Adipose tissue (tissue), 3 donors: ENCODE results near the gene CADPS. TPM values are rescaled to one million over a fixed set of nuclear protein-coding genes. Genes with fewer than 3 reads are reported as not detected.
"Not testable (repeated sequence)": the region's sequence is repeated elsewhere in the genome, so short reads cannot be mapped to it uniquely, and the experiment has no call there.

ENCODE experiments used
- H3K27ac ChIP-seq: one replicate; pipeline ENCODE4 v1.5.1; 2013; ENCODE audit warnings: low read depth, low read length
- WGBS, 3 donors: extraction: QIAGEN DNeasy Blood & Tissue Kit; methylation state at CpG; one replicate each; pipeline ENCODE4 v1.1.7; 2013; 5-methylcytosine and 5-hydroxymethylcytosine counted together
- polyA plus RNA-seq, 3 donors: library from polyadenylated mRNA; stranded (reverse); fragments of 200-250 nt; gene quantifications; one replicate each; pipeline ENCODE4 v1.2.3, GENCODE V29; 2013
- donor health status: healthy with polysubstance abuse.
- donor health status: Bipolar disorder and iron deficiency.
- donor health status: healthy.

Gene CADPS
- polyA plus RNA-seq, 3 donors, result 0.04 to 10.5 TPM; not detected in 1

DNA sequence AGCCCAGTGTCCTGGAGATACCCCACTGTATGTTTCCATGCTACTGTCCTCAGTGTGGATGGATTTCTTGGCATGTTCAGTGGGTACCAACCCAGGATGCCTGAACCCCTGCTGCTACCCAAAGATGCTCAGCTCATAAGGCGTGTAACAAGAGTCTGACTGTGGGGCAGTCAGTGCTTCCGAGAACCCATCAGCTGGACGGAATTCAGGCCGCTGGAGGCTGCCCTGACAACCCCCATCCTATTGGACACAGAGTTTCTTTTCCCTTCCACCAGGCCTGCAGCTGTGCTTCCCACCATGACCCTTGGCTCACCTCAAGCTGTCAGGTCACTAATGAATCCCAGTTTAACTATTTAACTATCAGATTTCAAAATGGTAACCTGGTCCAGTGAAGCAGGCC is 277.7 kb downstream of the CADPS start:
- 72 to 85% (median 76%) methylated on average over 4 of the region's 4 CpGs for WGBS, 3 donors
- H3K27ac ChIP-seq, result no peak overlapping the region

- WGBS, 3 donors, result 65 to 78% (median 67%) methylated on average over 3 of the region's 3 CpGs
- no peak overlapping the region for H3K27ac ChIP-seq
These were observed 282.8 kb downstream of the CADPS start for GRCh38 chr3:62592408-62592807.

DNA sequence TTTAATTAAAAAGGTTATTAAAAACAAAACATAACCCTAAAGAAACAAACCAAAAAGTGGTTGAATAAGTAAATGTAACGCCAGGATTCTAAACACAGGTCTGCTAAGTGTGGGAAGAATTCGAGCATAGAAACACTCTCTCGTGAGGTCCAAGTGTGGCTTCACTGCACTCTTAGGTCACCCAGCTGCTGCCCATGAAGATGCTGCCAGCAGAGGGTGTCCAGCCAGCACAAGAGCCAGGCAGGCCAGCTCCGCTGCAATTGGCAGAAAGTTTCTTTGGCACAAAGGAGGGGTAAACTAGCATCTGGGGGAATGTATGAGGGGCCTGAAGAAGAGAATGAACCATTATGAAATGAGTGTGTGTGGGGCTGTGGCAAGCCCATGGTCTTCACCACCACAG is 286.1 kb downstream of the CADPS start:
- WGBS, 3 donors, result 75 to 79% (median 78%) methylated on average over 4 of the region's 4 CpGs
- no peak overlapping the region for H3K27ac ChIP-seq

- 86 to 96% (median 89%) methylated on average over 8 of the region's 8 CpGs for WGBS, 3 donors
- no peak overlapping the region for H3K27ac ChIP-seq
These were observed 287.6 kb downstream of the CADPS start for GRCh38 chr3:62587579-62588031.

- WGBS, 3 donors, result 93% methylated on average over 5 of the region's 5 CpGs
- H3K27ac ChIP-seq, result no peak overlapping the region
These were observed 288.0 kb downstream of the CADPS start for GRCh38 chr3:62587169-62587568.

- WGBS, 3 donors, result 68 to 73% (median 69%) methylated on average over 1 of the region's 1 CpG
- H3K27ac ChIP-seq, result no peak overlapping the region
These were observed 288.9 kb downstream of the CADPS start for GRCh38 chr3:62586356-62586755.

GRCh38 chr3:62585861-62586260 is 289.4 kb downstream of the CADPS start:
- 54 to 75% (median 66%) methylated on average over 4 of the region's 4 CpGs for WGBS, 3 donors
- H3K27ac ChIP-seq, result no peak overlapping the region

- no peak overlapping the region for H3K27ac ChIP-seq
- 76 to 83% (median 82%) methylated on average over 4 of the region's 4 CpGs for WGBS, 3 donors
These were observed 290.6 kb downstream of the CADPS start for GRCh38 chr3:62584636-62585035.

- no peak overlapping the region for H3K27ac ChIP-seq
- 55 to 72% (median 58%) methylated on average over 4 of the region's 4 CpGs for WGBS, 3 donors
These were observed 292.6 kb downstream of the CADPS start for GRCh38 chr3:62582495-62583172.

DNA sequence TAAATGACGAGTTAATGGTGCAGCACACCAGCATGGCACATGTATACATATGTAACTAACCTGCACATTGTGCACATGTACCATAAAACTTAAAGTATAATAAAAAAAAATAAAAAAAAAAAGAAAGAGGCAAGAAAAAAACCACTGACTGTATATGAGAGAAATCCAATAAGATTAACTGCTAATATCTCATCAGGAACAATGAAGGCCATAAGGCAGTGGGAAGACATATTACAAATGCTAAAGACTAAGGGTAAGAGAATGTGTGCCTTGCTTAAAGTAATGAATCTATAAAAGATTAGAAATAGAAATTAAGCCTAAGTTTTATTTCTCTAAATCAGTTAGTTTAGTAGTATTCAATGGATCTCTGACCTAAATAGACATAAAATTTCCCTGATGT is 294.7 kb downstream of the CADPS start:
- 76 to 84% (median 82%) methylated on average over 1 of the region's 1 CpG for WGBS, 3 donors
- H3K27ac ChIP-seq, result not testable (repeated sequence)

DNA sequence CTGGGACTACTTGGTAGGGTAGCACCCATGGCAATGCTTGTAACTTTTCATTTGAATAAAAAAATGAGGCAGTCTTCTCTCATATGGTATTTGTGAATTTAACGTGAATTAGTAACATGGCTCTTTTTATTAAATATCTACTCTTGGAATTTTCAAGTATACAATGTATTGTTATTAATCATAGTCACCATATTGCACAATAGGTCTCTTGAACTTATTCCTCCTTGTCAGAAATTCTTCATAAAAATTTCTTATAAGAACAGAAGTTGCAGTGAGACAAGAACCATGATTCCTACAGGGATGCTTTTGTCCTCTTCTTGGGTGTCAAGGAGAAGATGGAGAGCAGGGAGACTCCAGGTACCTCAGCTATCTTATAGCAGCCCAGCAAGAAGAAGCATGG is 298.1 kb downstream of the CADPS start:
- 68 to 73% (median 70%) methylated on average over 1 of the region's 1 CpG for WGBS, 3 donors

GRCh38 chr3:62574266-62574898 is 300.8 kb downstream of the CADPS start:
- 52 to 54% (median 54%) methylated on average over 5 of the region's 5 CpGs for WGBS, 3 donors
- H3K27ac ChIP-seq, result no peak overlapping the region

More for the DNA sequence above, 298.1 kb downstream of the CADPS start:
- H3K27ac ChIP-seq, result no peak overlapping the region

- WGBS, 3 donors, result 76 to 90% (median 89%) methylated on average over 4 of the region's 4 CpGs
- H3K27ac ChIP-seq, result no peak overlapping the region
These were observed 303.3 kb downstream of the CADPS start for GRCh38 chr3:62571916-62572315.

DNA sequence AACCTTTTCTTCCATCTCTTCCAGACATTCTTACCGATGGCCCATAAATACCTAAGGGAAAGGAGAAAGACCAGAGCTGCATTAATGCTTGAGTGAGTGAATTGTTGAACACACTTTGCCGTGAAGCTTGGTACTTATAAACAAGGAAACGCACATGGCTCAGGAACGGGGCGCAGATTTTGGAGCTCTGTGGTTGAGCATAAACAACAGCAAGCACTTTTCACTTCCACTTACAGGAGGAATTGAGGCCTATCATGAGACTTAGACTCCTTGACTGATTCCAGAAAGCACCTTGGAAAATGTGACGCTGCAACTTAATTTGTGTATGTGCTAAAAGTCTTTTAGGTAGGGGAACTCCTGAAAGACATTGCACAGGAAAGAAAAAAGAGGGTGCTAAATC is 304.3 kb downstream of the CADPS start:
- whole genome bisulfite sequencing, 3 donors, result 54 to 75% (median 65%) methylated on average over 6 of the region's 6 CpGs

GRCh38 chr3:62569609-62570008 is 305.6 kb downstream of the CADPS start:
- H3K27ac ChIP-seq, result no peak overlapping the region

More for the DNA sequence above, 304.3 kb downstream of the CADPS start:
- no peak overlapping the region for H3K27ac ChIP-seq

GRCh38 chr3:62567097-62568021 is 307.9 kb downstream of the CADPS start:
- WGBS, 3 donors, result 56 to 80% (median 58%) methylated on average over 10 to 11 of the region's 11 CpGs
- H3K27ac ChIP-seq, result no peak overlapping the region

- 73 to 77% (median 73%) methylated on average over 6 of the region's 6 CpGs for whole genome bisulfite sequencing, 3 donors
- no peak overlapping the region for H3K27ac ChIP-seq
These were observed 309.1 kb downstream of the CADPS start for GRCh38 chr3:62566022-62566557.

DNA sequence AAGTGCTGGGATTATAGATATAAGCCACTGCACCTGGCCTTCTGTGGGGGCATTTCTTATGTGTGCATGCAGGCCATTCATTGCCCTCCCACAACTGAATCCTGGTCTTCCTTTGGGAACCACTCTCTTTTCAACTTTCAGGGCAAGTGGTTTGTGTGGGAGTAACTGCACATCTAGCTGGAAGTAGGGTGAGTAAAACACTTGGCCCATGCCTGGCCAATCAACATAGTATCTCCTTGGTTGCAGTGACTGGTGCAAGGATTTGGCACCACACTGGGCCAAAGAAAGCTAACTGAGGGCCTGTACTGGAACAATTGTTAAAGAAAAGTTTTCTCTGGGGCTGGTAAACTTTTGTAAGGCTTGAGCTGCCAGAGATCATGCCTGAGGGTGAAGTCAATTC is 312.6 kb downstream of the CADPS start:
- H3K27ac ChIP-seq, result no peak overlapping the region

DNA sequence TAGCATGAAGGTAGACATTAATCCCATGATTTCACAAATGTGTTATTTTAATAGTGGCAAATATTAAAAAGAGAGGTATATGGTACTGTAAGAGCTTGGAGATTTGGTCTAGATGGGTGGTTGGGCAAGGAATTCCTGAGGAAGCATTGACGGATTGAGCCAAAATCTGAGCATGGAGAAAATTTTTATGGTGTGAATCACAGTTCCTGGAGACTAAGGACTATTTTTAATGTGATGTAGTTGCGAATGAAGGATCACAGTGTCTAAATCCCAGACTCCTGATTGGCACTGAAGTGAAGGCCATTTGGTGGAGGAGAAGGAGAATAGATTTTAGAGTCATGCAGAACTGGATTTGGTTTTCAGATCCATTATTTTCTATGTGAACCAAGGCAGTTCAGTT is 313.2 kb downstream of the CADPS start:
- 45 to 79% (median 50%) methylated on average over 2 of the region's 2 CpGs for WGBS, 3 donors
- no peak overlapping the region for H3K27ac ChIP-seq
